ENCODE results near the gene NPEPPS. TPM values are rescaled to one million over a fixed set of nuclear protein-coding genes. Genes with fewer than 3 reads are reported as not detected.
A peak's percentile ranks its signal among the peaks of the same experiment; 100 is the strongest.
"Not testable (repeated sequence)": the region's sequence is repeated elsewhere in the genome, so short reads cannot be mapped to it uniquely, and the experiment has no call there.

Gene NPEPPS
- total and polyA plus RNA-seq, 8 donors: 109 to 223 (median 166) TPM

GRCh38 chr17:47561698-47562405 lies 30.9 kb downstream of the NPEPPS start:
- H3K9me3 ChIP-seq; H3K27me3 ChIP-seq; intact Hi-C loops (cut with DNase I); H3K4me1 ChIP-seq; DNase-seq; H3K4me3 ChIP-seq; ATAC-seq; H3K27ac ChIP-seq; H3K36me3 ChIP-seq: not testable (repeated sequence)

GRCh38 chr17:47562406-47562705 lies 31.4 kb downstream of the NPEPPS start:
- H3K4me1 ChIP-seq; ATAC-seq; H3K9me3 ChIP-seq; DNase-seq; intact Hi-C loops (cut with DNase I); H3K27me3 ChIP-seq; H3K27ac ChIP-seq; H3K4me3 ChIP-seq; H3K36me3 ChIP-seq: not testable (repeated sequence)

DNA sequence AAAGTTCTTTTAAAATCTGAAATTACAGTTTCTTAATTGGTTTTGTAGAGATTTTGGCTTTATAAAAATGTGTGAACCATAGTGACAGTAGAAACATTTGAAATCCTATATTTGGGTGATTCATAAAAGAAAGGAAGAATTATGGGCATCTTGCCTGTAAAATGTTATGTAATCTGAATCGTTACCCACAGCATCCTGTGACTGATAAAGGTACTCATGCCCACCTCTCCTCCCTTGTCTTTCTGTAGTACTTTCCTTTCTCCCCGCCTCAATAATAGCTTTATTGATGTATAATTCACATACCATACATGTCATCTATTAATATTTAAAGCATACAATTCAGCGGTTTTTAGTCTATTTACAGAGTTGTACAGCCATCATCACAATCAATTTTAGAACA lies 36.4 kb downstream of the NPEPPS start:
- H3K9me3 ChIP-seq; H3K4me3 ChIP-seq; H3K4me1 ChIP-seq; H3K27ac ChIP-seq; ATAC-seq; intact Hi-C loops (cut with DNase I); H3K27me3 ChIP-seq; DNase-seq: not testable (repeated sequence)
- H3K36me3 ChIP-seq: peaks cover 0 to 13% of the 10 kb centered on the region in 2 donors

DNA sequence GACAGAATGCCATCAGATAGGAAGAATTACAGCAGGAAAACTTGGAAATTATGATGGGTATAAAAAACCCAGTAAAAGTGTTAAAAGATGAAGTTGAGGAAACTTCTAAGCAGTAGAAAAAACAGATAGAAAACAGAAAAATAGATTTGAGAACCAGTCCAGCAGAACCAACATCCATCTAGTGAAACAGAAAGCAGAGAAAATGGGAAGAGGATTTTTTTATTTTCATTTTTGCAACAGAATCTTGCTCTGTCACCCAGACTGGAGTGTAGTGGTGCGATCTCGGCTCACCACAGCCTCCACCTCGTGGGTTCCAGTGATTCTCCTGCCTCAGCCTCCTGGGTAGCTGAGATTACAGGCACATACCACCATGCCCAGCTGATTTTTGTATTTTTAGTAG lies 41.7 kb downstream of the NPEPPS start:
- H3K4me1 ChIP-seq; intact Hi-C loops (cut with DNase I); ATAC-seq; DNase-seq; H3K9me3 ChIP-seq; H3K27ac ChIP-seq; H3K4me3 ChIP-seq; H3K27me3 ChIP-seq: not testable (repeated sequence)
- H3K36me3 ChIP-seq: peaks cover 0 to 13% of the 10 kb centered on the region in 2 donors

- H3K4me1 ChIP-seq; H3K27ac ChIP-seq; ATAC-seq; DNase-seq; intact Hi-C loops (cut with DNase I); H3K9me3 ChIP-seq; H3K27me3 ChIP-seq; H3K4me3 ChIP-seq: not testable (repeated sequence)
- H3K36me3 ChIP-seq: peaks cover 0 to 16% of the 10 kb centered on the region in 2 donors
These were observed 51.5 kb downstream of the NPEPPS start for GRCh38 chr17:47582416-47582815.

- ATAC-seq; intact Hi-C loops (cut with DNase I): not testable (repeated sequence)
- peak in 2 of 4 donors; percentile 32 to 37 for DNase-seq
These were observed 55.6 kb downstream of the NPEPPS start for GRCh38 chr17:47586378-47587055.

DNA sequence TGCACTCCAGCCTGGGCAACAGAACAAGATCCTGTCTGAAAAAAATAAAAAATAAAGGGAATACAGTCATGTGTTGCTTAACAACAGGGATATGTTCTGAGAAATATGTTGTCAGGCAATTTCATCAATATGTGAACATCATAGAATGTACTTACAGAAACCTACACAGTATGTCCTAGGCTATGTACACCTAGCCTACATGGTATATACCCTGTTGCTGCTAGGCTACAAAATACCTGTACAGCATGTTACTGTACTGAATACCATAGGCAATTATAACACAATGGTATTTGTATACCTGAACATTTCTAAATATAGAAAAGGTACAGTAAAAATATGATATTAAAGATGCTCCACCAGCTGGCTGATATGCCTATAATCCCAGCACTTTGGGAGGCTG lies 62.6 kb downstream of the NPEPPS start:
- ATAC-seq; intact Hi-C loops (cut with DNase I); DNase-seq; H3K4me1 ChIP-seq; H3K27ac ChIP-seq; H3K4me3 ChIP-seq; H3K27me3 ChIP-seq; H3K9me3 ChIP-seq: not testable (repeated sequence)
- peaks cover 0 to 85% of the 10 kb centered on the region in 2 donors for H3K36me3 ChIP-seq

More at GRCh38 chr17:47586378-47587055, 55.6 kb downstream of the NPEPPS start:
- not testable (repeated sequence) for H3K4me3 ChIP-seq, H3K27me3 ChIP-seq, H3K4me1 ChIP-seq, H3K27ac ChIP-seq, H3K9me3 ChIP-seq
- H3K36me3 ChIP-seq: peaks cover 0 to 46% of the 10 kb centered on the region in 2 donors

- Histone ChIP-seq H3K36me3 (peaks cover 0 to 100% of the 10 kb centered on the region in 2 donors), H3K9me3 (no peaks in the 10 kb centered on the region), H3K4me3 (no peak overlapping the region), H3K27ac (no peak overlapping the region), H3K27me3 (no peaks in the 10 kb centered on the region), H3K4me1 (no peaks in the 10 kb centered on the region)
- no peak for ATAC-seq
- intact Hi-C loops (cut with DNase I): no loop called here
- no peak for DNase-seq
- no peak for TF ChIP-seq CTCF (IDR thresholded peaks at IDR 0.05)
These were observed 73.1 kb downstream of the NPEPPS start for GRCh38 chr17:47603830-47604597.

All from left lung (tissue), 10 donors.